ENCODE measurements around the gene CCR7. TPM values are rescaled to one million over a fixed set of nuclear protein-coding genes. Genes with fewer than 3 reads are reported as not detected.
"Not testable (repeated sequence)": the region's sequence is repeated elsewhere in the genome, so short reads cannot be mapped to it uniquely, and the experiment has no call there.

The CCR7 gene
- total and polyA plus RNA-seq, 2 of the 8 experiments (the other 6 are each of a cell fraction or from before 2014, with no cell fraction given): 0.12 to 0.17 TPM

GRCh38 chr17:40546497-40546896, 18.8 kb downstream of the CCR7 start:
- H3K27me3 ChIP-seq (replicated peaks in 1 of 4; ENCODE audit: control insufficient read depth in 3 of 4, extremely low read depth in 1 of 4, insufficient read depth in 3 of 4, low read length in 3 of 4); H2BK120ac ChIP-seq (replicated peaks; ENCODE audit: low read depth, low read length); H2AFZ ChIP-seq (ENCODE audit: low read length); H3K56ac ChIP-seq (replicated peaks; ENCODE audit: insufficient read length, low read depth, low read length); H3K9me3 ChIP-seq (ENCODE audit: insufficient read depth in 2 of 2, low read depth in 1 of 2, low read length in 1 of 2); H2AK5ac ChIP-seq (ENCODE audit: low read depth, low read length); H3K14ac ChIP-seq (ENCODE audit: insufficient read length); DNase-seq (ENCODE audit: low read depth in 1 of 2, low spot score in 2 of 2); H2BK5ac ChIP-seq (ENCODE audit: low read depth, low read length); H3K4ac ChIP-seq (replicated peaks; ENCODE audit: insufficient read length, low read depth, low read length); H3K79me1 ChIP-seq (ENCODE audit: low read depth, low read length); H3K4me2 ChIP-seq (ENCODE audit: insufficient read depth in 1 of 2, low read depth in 2 of 2, low read length in 2 of 2); H2BK15ac ChIP-seq (ENCODE audit: low read length); H3K18ac ChIP-seq (ENCODE audit: extremely low read depth, low read length); H2BK12ac ChIP-seq (ENCODE audit: low read depth, low read length); H3K27ac ChIP-seq (ENCODE audit: low read depth, low read length); H3K9ac ChIP-seq (replicated peaks in 1 of 4; ENCODE audit: extremely low read depth in 1 of 4, low read depth in 3 of 4, low read length in 3 of 4); H3K23me2 ChIP-seq (ENCODE audit: low read depth, low read length); H4K91ac ChIP-seq (replicated peaks; ENCODE audit: insufficient read length, low read length); FAIRE-seq; H2BK20ac ChIP-seq (ENCODE audit: low read length); H3K23ac ChIP-seq (ENCODE audit: insufficient read length); H3K79me2 ChIP-seq (ENCODE audit: control insufficient read depth in 1 of 2, insufficient read depth in 2 of 2, low read length in 2 of 2); H4K8ac ChIP-seq (ENCODE audit: extremely low read depth, insufficient read depth, low read length); H3K4me3 ChIP-seq (ENCODE audit: extremely low read depth in 1 of 4, insufficient read depth in 2 of 4, low read depth in 3 of 4, low read length in 4 of 4); H4K5ac ChIP-seq (ENCODE audit: insufficient read length, low read depth, low read length); H3K36me3 ChIP-seq (ENCODE audit: control insufficient read depth in 2 of 4, insufficient read depth in 4 of 4, low read length in 3 of 4); H4K20me1 ChIP-seq (replicated peaks in 1 of 2; ENCODE audit: control insufficient read depth in 1 of 2, insufficient read depth in 2 of 2, low read length in 2 of 2): not testable (repeated sequence)
- WGBS, 2 experiments (ENCODE audit: extremely low coverage in 1 of 2, insufficient coverage in 1 of 2, insufficient read length in 1 of 2, insufficient replicate concordance in 2 of 2, low coverage in 1 of 2, low lambda C conversion rate in 2 of 2, missing lambda C conversion rate in 1 of 2): 88% methylated on average over 4 of the region's 4 CpGs; no CpG with 5 or more reads in 1 of the 2 experiments
- peaks cover 2 to 14% (median 6%) of the 10 kb centered on the region in 4 experiments; a peak in 6 of 7 replicates for H3K4me1 ChIP-seq (replicated peaks in 1 of 4; ENCODE audit: control insufficient read depth in 3 of 4, insufficient read depth in 4 of 4, low read length in 3 of 4)
- ChIA-PET CTCF (ENCODE audit: partially characterized antibody) (interaction anchor here (5.0 to 9.1 kb wide), 3 partner anchors 8 to 14 kb away, joined by 32 to 80 read pairs (median 35); no protein-coding TSS in a partner anchor), POLR2A (ENCODE audit: partially characterized antibody) (interaction anchor here (1.5 kb wide), 1 partner anchor 14 kb away, joined by 3 read pairs; no protein-coding TSS in a partner anchor)
